CD14-positive monocyte (primary cell): ENCODE data around the gene PRKAR1B. TPM values are rescaled to one million over a fixed set of nuclear protein-coding genes. Genes with fewer than 3 reads are reported as not detected.

Experiments used
- DNase-seq, 3 donors: peaks; one replicate each; pipeline ENCODE4 v3.0.0-alpha.2; 2011 to 2022
- H2AFZ ChIP-seq: 2 replicates; pipeline ENCODE4 v1.6.0; 2012; ENCODE audit warnings: mild to moderate bottlenecking, low read depth, low read length, inconsistent platforms; ENCODE audit not compliant: insufficient read depth, poor library complexity, severe bottlenecking
- H3K27ac ChIP-seq, 2 donors: 1 replicate in 1 of 2; 2 replicates in 1 of 2; pipeline ENCODE4 v1.5.1; 2012 to 2013; ENCODE audit warnings: low read length in 2 of 2, control low read depth in 1 of 2, inconsistent platforms in 1 of 2, low read depth in 1 of 2, mild to moderate bottlenecking in 1 of 2
- H3K27me3 ChIP-seq, 2 donors: one replicate each; pipeline versions ENCODE4 v1.6.0 to v1.6.1; 2011 to 2013; ENCODE audit warnings: low read length in 2 of 2; ENCODE audit not compliant: control insufficient read depth in 2 of 2, insufficient read depth in 2 of 2
- H3K36me3 ChIP-seq, 2 donors: replicated peaks in 1 of 2; 1 replicate in 1 of 2; 2 replicates in 1 of 2; pipeline versions ENCODE4 v1.5.1 to v1.6.1; 2012 to 2013; ENCODE audit warnings: low read length in 2 of 2, control low read depth in 1 of 2, inconsistent platforms in 1 of 2, mild to moderate bottlenecking in 1 of 2; ENCODE audit not compliant: insufficient read depth in 2 of 2, control insufficient read depth in 1 of 2
- H3K4me1 ChIP-seq, 2 donors: 1 replicate in 1 of 2; 2 replicates in 1 of 2; pipeline versions ENCODE4 v1.5.1 to v1.6.1; 2012 to 2013; ENCODE audit warnings: low read length in 2 of 2, control low read depth in 1 of 2, inconsistent platforms in 1 of 2, mild to moderate bottlenecking in 1 of 2, moderate library complexity in 1 of 2; ENCODE audit not compliant: insufficient read depth in 2 of 2, control insufficient read depth in 1 of 2
- H3K4me2 ChIP-seq: replicated peaks from 2 replicates; pipeline ENCODE3; 2012; ENCODE audit warnings: low read length, moderate library complexity, mild to moderate bottlenecking; ENCODE audit not compliant: poor library complexity, severe bottlenecking; ENCODE audit errors: extremely low read depth
- H3K4me3 ChIP-seq, 3 experiments: fragments of 200-600 bp in 1 of 3; sonication (generic) in 1 of 3; replicated peaks in 1 of 3; 1 replicate in 2 of 3; 2 replicates in 1 of 3; pipeline ENCODE4 v1.5.1; 2011 to 2013; ENCODE audit warnings: low read length in 3 of 3, mild to moderate bottlenecking in 3 of 3, control low read depth in 2 of 3, low read depth in 2 of 3, inconsistent platforms in 1 of 3, moderate library complexity in 1 of 3
- H3K79me2 ChIP-seq: 2 replicates; pipeline ENCODE4 v1.6.0; 2012; ENCODE audit warnings: mild to moderate bottlenecking, control low read depth, inconsistent platforms, low read length, moderate library complexity; ENCODE audit not compliant: insufficient read depth
- H3K9ac ChIP-seq: 2 replicates; pipeline ENCODE4 v1.6.0; 2017; ENCODE audit warnings: low read length, mild to moderate bottlenecking; ENCODE audit not compliant: insufficient read depth, poor library complexity, severe bottlenecking
- H3K9me3 ChIP-seq, 2 donors: replicated peaks in 1 of 2; 1 replicate in 1 of 2; 2 replicates in 1 of 2; pipeline versions ENCODE4 v1.5.1 to v1.6.1; 2012 to 2013; ENCODE audit warnings: low read length in 2 of 2, control low read depth in 1 of 2; ENCODE audit not compliant: control insufficient read depth in 1 of 2, insufficient read depth in 1 of 2
- H4K20me1 ChIP-seq: 2 replicates; pipeline ENCODE4 v1.6.0; 2012; ENCODE audit warnings: mild to moderate bottlenecking, low read length, control low read depth, moderate library complexity; ENCODE audit not compliant: insufficient read depth
- H3K27ac Mint-ChIP-seq, 7 donors: one replicate each; pipeline ENCODE4 v1.8.0; 2020; ENCODE audit warnings: mild to moderate bottlenecking in 7 of 7, mixed read lengths in 7 of 7, moderate library complexity in 6 of 7, inconsistent platforms in 2 of 7
- H3K27me3 Mint-ChIP-seq, 3 donors: one replicate each; pipeline ENCODE4 v1.8.0; 2021 to 2022; ENCODE audit warnings: low read depth in 3 of 3, mild to moderate bottlenecking in 3 of 3, mixed read lengths in 3 of 3, moderate library complexity in 3 of 3, inconsistent platforms in 1 of 3
- H3K36me3 Mint-ChIP-seq, 2 donors: one replicate each; pipeline ENCODE4 v1.8.0; 2020; ENCODE audit warnings: mixed read lengths in 2 of 2, inconsistent platforms in 1 of 2, mild to moderate bottlenecking in 1 of 2
- H3K4me1 Mint-ChIP-seq: one replicate; pipeline ENCODE4 v1.8.0; 2020; ENCODE audit warnings: mild to moderate bottlenecking, mixed read lengths
- H3K4me3 Mint-ChIP-seq, 2 donors: one replicate each; pipeline ENCODE4 v1.8.0; 2020; ENCODE audit warnings: mild to moderate bottlenecking in 2 of 2, mixed read lengths in 2 of 2, moderate library complexity in 1 of 2
- H3K9me3 Mint-ChIP-seq, 7 donors: one replicate each; pipeline ENCODE4 v1.8.0; 2020 to 2022; ENCODE audit warnings: mixed read lengths in 7 of 7, mild to moderate bottlenecking in 6 of 7, moderate library complexity in 6 of 7, inconsistent platforms in 2 of 7
- WGBS: methylation state at CpG from one replicate; pipeline ENCODE4 v1.1.5; 2013; ENCODE audit warnings: missing lambda C conversion rate; ENCODE audit not compliant: insufficient coverage; 5-methylcytosine and 5-hydroxymethylcytosine counted together
- intact Hi-C, 2 donors: fragments of 100-400 bp; cut with micrococcal nuclease; formaldehyde crosslinking; loops; one replicate each; pipeline versions ENCODE4 v1.15.0 to v1.15.1; 2023
- polyA plus RNA-seq, 3 donors: library from polyadenylated mRNA; depleted of rRNA in 1 of 3; unstranded in 2 of 3; stranded (reverse) in 1 of 3; fragments of 300-500 nt in 2 of 3; fragments of >200 nt in 1 of 3; fragmentation: Illumina TruSeq in 2 of 3; gene quantifications; 1 replicate in 2 of 3; 2 replicates in 1 of 3; pipeline ENCODE4 v1.2.3, GENCODE V29; 2012 to 2021
- TF ChIP-seq, protein P1 (sequence below): fragments of 200-600 bp; IDR thresholded peaks from one replicate; pipeline ENCODE4 v1.8.0; 2022; ENCODE audit warnings: antibody characterized with exemption, mild to moderate bottlenecking

Gene PRKAR1B
- polyA plus RNA-seq, 3 donors = 0.94 to 2.1 (median 1.1) TPM

DNA sequence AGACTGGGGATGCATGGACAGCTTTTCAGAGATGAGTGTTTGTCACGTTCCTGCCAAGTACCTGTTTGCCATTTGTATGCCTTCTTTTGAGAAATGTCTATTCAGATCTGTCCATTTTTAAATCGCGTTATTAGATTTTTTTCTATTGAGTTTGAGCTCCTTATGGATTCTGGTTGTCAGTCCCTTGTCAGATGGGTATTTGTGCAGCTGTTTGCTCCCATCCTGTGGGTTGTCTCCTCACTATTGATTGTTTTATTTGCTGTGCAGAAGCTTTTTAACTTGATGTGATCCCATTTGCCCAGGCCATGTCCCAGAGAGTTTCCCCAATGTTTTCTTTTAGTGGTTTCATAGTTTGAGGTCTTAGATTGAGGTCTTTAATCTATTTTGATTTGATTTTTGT is 5.5 kb upstream of the PRKAR1B start:
- intact Hi-C loops = no loop called here
- Histone ChIP-seq H3K79me2 (peaks cover 4% of the 10 kb centered on the region), H3K9me3 (peaks cover 15 to 16% of the 10 kb centered on the region in 2 donors), H3K4me2 (no peak overlapping the region), H3K27me3 (no peaks in the 10 kb centered on the region), H3K27ac (no peak overlapping the region), H3K36me3 (peaks cover 13 to 48% of the 10 kb centered on the region in 2 donors), H2AFZ (no peak overlapping the region), H3K9ac (no peak overlapping the region), H3K4me3 (no peak overlapping the region), H4K20me1 (no peaks in the 10 kb centered on the region), H3K4me1 (peaks cover 5% of the 10 kb centered on the region in 2 donors)
- DNase-seq = no peak
- H3K4me1 Mint-ChIP-seq = peaks cover 6% of the 10 kb centered on the region
- peaks cover 0 to 7% (median 2%) of the 10 kb centered on the region in 7 donors for H3K9me3 Mint-ChIP-seq
- TF ChIP-seq, protein P1, sequence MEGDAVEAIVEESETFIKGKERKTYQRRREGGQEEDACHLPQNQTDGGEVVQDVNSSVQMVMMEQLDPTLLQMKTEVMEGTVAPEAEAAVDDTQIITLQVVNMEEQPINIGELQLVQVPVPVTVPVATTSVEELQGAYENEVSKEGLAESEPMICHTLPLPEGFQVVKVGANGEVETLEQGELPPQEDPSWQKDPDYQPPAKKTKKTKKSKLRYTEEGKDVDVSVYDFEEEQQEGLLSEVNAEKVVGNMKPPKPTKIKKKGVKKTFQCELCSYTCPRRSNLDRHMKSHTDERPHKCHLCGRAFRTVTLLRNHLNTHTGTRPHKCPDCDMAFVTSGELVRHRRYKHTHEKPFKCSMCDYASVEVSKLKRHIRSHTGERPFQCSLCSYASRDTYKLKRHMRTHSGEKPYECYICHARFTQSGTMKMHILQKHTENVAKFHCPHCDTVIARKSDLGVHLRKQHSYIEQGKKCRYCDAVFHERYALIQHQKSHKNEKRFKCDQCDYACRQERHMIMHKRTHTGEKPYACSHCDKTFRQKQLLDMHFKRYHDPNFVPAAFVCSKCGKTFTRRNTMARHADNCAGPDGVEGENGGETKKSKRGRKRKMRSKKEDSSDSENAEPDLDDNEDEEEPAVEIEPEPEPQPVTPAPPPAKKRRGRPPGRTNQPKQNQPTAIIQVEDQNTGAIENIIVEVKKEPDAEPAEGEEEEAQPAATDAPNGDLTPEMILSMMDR = no peak
- peaks cover 13 to 24% of the 10 kb centered on the region in 2 donors for H3K36me3 Mint-ChIP-seq
- 100% methylated on average over 1 of the region's 3 CpGs for WGBS
- no peak overlapping the region for H3K27ac Mint-ChIP-seq
- H3K27me3 Mint-ChIP-seq = peaks cover 0 to 2% (median 2%) of the 10 kb centered on the region in 3 donors
- no peak overlapping the region for H3K4me3 Mint-ChIP-seq

DNA sequence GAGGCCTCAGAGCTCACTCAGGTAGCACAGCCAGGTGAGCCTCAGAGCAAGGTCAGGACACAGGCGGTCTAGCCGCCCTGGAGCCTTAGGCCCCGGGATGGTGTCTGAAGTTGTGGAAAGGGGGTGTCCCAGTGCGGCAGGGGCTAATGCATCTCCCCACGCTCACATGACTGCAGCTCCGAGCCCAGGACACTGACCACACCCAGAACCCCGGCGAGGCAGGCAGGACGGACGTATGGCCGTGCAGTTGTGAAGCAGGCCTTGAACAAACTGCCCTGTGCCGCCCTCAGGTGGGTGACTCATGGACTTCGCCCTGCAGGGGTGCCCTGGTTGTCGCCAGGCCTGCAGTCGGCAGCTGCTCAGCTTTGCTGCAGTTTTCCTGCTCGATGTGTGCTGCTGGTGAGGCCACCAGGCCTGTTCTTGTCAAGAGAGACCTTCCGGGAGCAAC is 5.0 kb upstream of the PRKAR1B start:
- H2AFZ ChIP-seq = no peak overlapping the region
- peaks cover 13 to 20% of the 10 kb centered on the region in 2 donors for H3K36me3 Mint-ChIP-seq
- peaks cover 13 to 48% of the 10 kb centered on the region in 2 donors for H3K36me3 ChIP-seq
- intact Hi-C loops = no loop called here
- TF ChIP-seq, protein P1 = no peak
- no peak overlapping the region for H3K4me3 Mint-ChIP-seq
- no peak overlapping the region for H3K9ac ChIP-seq
- H3K4me3 ChIP-seq = no peak overlapping the region
- H3K9me3 ChIP-seq = peaks cover 15 to 16% of the 10 kb centered on the region in 2 donors
- H3K79me2 ChIP-seq = peaks cover 4% of the 10 kb centered on the region
- peaks cover 6 to 7% of the 10 kb centered on the region in 2 donors for H3K4me1 ChIP-seq
- WGBS = 89% methylated on average over 14 of the region's 17 CpGs
- no peak for DNase-seq
- H3K27ac Mint-ChIP-seq = no peak overlapping the region
- H3K27ac ChIP-seq = no peak overlapping the region
- H3K4me1 Mint-ChIP-seq = peaks cover 8% of the 10 kb centered on the region
- peaks cover 0 to 2% (median 2%) of the 10 kb centered on the region in 3 donors for H3K27me3 Mint-ChIP-seq
- no peak overlapping the region for H3K4me2 ChIP-seq
- H3K9me3 Mint-ChIP-seq = peaks cover 0 to 7% (median 2%) of the 10 kb centered on the region in 7 donors
- no peaks in the 10 kb centered on the region for H3K27me3 ChIP-seq
- H4K20me1 ChIP-seq = no peaks in the 10 kb centered on the region
